SIG-M5 (cell line): ENCODE data around the gene ZXDC.

Experiments used
- DNase-seq: peaks from one replicate; lab custom pipeline; 2025; lab: John Stamatoyannopoulos, UW

Gene ZXDC

DNA sequence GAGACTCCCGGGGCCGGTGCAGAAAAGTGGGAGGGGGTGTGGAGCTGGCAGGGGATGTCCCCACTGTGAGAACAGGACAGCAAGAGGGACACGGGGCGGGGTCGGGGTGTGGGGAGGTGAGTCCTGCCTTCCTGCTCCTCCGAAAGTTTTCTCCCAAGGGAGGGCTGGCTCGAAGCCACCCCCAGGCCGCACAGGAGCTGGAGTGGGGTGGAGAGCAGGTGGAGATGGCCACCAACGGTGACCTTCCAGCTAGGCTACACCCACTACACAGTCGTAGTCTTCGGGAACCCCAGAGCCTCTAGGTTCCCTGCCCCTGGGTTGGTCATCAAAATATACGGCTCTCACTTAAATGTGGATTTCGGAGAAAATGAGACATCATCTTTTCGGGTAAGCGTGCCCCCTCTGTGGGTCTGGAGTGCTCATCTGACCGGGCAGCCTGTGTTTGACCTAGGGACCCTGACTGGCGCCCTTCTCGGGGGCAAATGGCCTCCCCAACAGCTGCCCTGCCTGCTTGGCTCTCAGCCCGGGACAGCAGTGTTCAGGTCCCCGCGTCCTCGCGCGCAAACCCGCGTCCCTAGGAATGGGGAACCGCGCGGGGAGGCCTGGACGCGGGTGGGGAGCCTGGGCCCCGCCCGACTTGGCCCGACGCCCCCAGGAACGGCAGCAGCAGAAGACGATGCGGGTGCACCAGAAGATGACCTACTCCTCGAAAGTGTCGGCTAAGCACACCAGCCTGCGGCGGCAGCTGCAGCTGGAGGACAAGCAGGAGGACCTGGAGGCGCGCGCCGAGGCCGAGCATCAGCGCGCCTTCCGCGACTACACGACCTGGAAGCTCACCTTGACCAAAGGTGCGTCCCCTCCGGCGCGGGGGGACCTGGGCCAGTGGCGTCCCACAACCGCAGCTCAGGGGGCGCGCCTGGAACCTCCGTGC, 59.8 kb downstream of the ZXDC start:
- no peak for DNase-seq

DNA sequence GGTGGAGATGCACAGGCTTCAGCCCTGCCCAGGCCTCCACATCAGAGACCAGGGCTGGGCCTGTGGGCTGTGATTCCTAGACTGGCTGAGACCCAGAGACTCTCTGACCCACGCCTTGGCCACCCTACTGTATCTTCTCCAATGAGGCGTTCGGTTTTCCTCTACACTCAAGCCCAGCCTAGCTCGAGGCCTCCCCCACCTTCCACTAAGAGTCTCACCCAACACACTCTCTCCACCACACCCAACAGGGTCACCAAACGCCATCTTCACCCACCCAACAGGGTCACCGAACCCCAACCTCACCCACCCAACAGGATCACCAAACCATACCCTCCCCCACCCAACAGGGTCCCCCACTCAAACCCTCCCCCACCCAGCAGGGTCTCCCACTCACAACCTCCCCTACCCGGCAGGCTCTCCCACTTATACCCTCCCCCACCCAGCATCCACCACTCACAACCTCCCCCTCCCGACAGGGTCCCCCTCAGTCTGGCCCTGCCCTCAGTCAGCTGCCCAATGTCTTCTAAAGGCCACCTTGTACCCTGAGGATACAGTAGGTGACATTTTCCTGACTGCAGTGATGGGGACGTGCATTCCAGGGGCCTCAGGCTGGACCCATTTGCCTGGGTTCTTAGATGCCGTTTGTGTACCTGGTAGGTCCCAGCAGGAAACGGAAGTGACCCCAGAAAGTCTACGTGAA, 60.6 kb downstream of the ZXDC start:
- no peak for DNase-seq

DNA sequence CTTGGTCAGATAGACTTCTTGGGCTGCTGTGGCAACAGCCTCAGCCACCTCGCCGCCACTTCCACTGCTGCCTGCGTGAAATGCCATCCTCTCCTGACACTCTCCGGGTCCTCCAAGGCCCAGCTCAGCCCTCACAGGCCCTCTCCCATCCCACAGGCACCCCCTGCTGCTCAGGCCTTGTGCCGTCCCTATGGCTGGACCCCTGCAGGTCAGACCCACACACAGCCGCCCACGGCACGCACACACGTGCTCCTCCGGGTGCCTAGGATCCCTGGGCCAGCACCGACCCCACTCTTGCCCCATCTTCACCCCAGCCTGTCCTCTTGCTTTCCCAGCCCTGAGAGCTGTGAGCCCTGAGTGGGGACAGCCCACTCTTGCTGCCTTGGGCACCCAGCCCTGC, 61.3 kb downstream of the ZXDC start:
- DNase-seq, result no peak

DNA sequence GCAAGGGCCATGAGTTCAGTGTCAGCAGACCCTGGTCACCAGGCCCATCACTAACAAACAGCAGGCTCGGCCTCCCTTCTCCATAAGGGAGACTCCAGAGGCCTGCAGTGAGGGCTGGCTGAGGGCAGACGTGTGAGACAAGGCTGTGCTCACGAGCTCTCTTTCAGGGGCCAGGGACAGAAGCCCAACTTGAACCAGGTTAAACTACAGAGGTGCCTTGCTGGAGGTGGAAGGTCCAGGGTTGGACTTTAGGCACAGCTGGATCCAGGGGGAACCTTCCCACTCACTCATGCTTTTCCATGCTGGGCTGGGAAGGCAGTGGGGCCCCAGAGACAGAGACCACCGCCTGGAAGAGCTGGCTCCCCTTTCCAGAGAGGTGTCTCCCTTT, 62.0 kb downstream of the ZXDC start:
- no peak for DNase-seq

DNA sequence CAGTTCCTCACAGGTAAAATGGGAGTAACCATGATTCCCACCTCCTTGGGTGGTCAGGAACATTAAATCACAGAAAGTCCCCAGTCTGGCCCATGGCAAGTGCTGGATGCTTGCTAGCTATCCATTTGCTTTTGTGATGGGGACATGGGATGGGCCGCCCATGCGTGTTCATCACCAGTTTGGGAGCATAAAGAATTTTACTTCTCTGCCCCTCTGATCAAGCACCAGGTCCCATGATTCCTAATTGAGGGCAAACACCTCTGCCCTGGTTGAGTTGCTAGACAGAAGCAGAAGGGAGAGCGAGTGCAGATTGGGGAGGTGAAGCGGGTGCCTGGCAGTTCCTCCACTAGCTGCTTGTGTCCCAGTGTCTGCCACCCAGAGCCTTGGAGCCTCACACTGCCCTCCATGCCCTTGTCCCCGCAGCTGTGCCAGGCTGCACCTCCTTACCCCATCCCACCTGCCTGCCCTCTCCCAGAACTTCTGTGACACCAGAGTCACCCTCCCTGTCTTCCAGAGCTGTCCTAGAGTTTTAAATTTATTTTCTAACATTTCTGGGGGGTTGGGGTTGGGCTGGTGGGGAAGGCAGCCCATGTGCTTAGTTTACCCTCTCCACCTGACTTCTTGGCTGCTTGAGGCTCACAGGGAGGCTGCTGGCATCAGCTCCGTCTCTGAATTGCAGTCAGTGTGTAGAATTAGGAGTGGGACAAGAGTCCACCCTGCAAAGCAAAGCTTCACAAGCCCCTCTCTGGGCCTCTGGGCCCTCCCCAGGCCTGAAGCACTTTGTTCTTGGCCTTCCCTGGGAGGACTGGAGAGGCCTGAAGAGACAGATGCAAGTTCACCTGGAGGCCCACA, 62.6 kb downstream of the ZXDC start:
- DNase-seq, result no peak

DNA sequence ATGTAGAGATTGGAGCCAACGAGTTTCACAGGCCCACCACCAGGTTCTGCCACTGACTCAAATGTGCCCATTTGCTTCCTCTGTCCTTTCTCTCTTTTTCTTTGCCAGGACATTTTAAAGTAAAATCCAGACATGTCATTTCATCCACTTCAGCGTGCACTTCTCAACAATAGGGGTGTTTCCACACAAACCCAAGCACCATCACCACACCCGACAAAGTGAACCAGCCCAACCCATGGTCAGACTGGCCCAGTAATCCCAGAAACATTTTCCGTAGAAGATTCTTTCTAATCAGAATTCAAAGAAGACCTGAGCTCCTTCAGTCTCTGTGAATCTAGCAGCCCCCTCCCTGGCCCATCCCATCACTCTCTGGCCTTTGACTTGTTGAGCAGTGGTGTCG, 67.6 kb downstream of the ZXDC start:
- no peak for DNase-seq

DNA sequence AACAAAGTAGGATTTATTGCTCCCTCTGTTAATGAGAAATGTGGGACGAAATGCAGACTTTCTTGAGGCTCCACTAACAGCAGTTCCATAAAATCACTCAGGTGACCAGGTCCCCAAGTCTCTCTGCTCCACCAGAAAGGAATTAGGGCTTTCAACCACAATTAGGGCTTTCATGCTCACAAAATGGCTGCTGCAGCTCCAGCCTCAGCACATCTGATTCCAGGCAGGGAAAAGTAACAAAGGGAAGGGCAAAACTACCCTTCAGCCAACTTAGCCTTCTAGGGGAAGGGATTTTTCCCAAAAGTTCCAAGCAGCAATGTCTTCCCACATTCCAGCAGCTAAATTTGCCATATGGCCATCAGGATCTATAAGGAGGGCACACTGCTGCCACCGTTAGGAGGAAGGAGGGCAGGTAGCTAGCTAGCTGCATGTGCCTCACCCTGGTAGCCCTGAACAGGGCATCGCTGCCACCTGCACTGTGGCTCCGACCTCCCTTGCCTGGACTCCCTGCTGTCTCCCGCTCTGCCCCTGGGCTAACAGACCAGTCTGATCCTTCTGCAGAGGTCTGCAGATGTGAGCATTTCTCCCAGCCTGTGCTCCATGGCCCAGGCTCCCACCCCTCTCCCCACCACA, 68.2 kb downstream of the ZXDC start:
- DNase-seq, result no peak

DNA sequence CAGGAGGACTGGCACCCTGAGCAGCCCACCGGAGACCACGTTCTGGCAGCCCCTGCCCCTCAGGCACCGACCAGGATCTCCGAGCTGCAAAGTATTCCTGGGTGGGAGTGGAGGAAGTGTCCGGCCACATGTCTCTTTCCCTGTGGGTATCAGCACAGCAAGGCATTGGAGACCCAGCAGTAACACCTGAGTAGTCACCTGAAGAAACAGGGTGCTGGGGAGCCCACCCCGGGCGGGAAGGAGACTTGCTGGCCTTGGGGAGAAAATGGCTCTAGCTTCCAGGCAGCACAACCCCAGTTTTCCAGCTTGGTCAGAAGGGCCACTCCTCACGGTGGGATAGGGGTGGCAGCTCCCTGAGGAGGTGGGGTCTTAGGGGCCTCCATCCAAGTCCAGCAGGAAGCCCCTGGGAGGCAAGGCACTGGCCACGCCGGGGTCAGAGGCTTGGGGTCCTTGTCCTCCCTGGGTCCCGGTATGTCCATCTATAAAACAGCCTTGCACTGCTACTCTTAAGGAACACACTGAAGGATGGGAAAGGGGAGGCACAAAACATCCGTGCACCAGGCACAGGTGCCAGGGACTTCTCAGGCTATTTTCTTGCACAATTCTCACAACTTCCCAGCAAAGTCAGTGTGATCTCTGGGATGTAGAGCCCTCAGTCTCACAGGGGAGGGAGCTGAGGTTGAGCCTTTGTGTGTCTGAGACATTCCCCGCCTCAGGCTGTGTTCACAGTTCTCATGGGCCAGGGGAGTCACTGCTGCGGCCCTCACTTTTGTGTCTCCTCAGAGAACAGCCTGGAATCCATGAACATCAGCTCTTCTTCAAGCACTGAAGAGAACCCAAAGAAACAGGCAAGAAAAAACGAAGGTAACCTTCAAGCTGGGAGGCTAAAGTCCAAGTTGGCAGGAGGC, 69.0 kb downstream of the ZXDC start:
- DNase-seq, result no peak

DNA sequence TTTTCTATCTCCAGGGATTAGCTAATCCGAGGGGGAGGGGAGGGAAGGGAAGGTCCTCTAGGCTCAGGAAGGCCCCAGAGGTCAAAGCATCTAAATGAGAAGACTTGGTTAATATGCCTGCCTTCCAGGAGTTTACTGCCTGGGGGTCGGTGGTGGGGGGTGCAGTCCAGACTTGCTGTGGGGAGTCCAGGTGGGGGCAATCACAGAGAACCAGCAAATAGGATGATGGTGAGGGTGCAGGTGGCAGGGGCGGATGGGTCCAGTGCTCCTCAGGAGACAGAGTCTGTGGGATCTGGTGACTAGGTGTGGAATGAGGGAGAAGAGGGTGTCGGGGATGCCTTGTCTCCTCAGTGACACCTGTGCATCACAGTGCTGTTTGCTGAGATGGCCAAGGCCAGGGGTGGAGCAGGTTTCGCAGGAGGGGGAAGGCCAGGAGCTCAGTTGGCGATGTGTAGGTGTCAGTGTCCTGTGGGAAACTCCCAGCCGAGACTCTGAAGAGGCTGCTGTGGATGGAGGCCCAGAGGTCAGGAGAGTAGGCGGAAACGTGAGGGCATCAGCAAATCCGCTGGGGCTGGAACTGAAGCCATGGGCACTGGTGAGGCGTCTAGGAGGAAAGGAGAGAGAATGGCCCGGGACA, 72.9 kb downstream of the ZXDC start:
- DNase-seq, result no peak

DNA sequence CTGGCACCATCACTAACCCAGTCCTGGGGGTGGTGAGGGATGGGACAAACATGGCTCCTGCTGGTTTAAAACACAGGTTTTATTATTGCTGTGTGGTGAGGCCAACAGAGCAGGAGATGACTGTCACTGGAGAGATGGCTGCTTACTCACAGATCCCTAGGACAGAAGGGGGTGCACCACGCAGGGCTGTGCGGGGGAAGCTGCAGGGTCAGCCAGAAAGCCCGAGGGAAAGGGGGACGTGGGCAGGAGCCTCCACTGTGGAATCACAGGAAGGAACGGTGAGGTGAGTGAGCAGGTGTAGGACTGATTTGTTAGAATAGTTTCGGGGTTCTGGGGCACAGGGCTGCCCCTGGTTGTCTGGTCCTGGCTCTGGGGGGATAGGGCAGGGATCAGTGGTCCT, 73.5 kb downstream of the ZXDC start:
- DNase-seq, result no peak

DNA sequence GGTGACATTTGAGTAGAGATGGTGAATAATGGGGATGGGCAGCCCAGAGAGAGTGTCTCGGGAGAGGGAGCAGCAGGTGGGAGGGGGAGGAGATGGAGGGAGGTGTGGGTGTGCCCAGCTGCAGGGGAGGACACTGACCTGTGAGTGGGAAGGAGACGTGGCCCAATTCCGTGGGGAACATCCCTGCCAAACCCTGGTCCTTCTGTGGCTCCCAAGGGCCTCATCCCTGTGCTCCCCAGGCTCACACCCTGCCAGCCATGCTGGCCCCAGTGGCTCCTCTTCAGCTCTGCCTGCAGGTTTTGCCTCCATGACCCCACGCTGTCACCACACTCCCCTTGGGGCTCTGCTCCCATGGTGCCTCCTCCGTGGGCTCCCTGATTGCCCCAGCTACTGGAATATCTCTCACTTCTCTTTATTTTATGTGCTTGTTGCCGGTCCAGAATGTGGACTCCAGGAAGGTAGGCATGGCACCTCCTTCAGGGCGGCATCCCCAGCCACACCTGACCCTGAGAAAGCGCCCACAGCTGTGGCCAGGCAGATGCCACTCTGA, 74.0 kb downstream of the ZXDC start:
- DNase-seq, result no peak

DNA sequence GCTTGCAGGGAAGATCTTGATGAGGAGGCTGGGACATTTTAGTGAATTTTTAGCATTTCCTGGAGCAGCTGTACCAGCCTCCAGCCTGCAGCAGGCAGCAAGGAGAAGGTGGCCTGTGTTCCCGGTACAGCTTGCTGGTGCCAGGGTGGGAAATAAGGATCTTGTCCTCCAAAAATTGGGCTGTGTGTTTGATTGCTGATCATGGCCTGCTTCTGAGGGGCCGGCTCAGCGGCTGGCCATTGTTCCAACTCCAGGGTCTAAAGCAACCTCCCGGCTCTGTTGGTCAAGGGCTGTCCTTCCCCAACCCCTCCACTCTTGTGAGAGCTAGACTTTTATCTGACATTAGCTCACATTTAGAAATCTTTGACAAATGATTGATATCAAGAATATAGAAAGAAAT, 75.9 kb downstream of the ZXDC start:
- no peak for DNase-seq

DNA sequence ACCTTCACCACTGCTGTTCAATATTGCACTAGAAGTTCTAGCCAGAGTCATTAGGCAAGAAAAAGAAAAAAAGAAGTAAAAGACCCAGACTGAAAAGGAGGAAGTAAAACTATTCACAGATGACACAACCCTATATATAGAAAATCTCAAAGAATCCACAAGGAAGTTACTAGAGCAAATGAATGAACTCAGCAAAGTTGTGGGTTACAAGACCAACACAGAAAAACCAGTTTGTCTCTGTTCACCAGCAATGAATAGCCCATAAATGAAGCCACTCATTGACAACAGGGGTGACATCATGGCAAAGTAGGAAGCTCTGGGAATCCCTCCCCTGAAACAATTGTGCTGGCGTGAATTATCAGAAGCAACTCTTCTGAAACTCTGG, 76.3 kb downstream of the ZXDC start:
- DNase-seq, result peak; percentile 80

DNA sequence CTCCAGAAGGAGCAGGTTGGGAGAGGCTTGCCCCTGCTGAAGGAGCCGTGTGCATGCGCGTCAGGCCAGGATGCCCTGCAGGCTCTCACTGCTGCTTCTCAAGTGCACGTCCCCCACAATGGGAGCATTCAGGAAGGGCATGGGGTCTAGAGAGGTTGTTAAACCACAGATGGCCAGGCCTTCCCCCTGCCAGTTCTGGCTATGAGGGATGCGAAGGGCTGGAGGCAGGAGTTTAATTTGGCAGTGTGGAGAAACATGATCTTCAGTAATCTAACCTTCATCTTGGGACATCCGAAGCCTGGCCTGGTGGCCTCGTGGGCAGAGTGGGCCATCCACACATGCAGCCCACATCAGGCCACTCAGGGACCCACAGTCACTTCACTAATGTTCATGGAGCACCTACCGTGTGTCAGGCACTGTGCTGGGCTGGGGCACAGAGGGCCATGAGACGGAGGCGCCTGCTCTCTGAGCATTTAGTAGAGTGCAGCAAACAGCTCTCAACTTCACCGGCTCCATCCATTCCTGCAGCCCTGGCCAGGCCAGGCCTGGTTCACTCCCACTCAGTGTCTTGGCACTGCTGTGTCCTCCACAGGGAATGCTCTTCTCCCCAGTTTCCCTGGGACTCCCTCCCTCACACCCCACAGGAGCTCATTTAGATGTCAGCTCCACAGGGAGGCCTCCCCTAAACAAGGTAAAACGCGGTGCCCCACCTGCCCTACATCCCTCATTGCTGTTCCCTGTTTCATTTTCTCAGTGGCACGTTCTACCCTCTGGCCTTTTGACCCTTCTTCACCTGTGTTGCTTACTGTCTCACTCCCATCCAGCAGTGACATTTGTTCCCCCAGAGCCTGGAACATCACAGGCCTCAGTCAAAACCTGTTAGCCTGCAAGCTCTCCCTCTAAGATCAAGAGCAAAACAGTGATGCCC, 77.0 kb downstream of the ZXDC start:
- no peak for DNase-seq

DNA sequence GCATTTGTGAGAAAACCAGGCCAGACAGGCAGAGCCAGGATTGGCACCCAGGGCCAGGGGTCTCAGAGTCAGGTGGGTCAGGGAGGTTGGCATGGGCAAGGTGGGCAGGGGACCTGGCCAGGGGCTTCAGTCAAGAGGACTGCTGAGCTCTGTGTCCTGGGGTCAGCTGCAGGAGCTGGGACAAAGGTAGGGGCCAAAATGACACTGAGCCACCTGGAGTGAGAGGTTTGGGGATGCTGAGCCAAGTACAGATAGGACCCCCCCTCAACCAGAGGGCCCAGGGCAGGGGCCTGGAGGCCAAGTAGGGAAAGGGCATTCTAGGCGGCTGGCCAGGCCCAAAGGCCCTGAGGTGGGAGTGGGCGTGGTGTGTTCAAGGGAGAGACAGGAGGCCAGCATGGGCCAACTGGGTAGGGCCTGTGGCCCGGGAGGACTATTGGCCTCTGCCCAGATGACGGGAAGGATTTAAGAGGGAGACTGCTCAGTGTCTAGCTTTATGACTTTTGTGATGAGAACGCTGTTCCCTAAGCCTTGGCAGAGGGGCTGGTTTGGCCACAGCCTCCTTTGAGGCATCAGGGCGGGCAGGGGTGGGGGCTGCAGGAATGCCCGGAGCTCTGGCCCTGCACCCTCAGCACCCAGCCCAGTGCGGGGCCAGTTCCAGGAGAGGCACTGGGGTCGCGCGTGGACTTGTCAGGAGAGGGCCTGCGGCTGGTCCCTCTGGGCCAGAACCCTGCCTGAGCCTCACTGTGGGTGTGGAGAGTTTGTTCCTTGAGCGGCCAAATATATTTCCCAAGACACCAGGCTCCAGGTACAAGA, 77.9 kb downstream of the ZXDC start:
- no peak for DNase-seq

DNA sequence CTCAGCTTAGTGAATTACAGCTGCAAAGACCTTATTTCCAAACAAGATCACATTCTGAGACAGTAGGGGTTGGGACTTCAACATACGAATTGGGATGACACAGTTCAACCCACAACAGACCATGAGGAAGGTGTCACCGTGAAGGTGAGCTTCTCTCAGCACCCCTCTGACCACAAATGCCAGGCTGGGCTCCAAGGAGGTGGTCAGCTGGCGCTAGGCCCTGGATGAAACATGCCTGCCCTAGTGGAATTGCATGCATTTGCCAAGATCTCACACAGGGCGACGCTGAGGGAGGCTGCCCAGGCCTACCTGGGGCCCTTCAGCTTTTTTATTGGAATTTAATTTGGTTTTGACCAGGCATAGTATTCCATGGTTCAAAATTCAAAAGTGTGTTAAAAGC, 79.2 kb downstream of the ZXDC start:
- no peak for DNase-seq

DNA sequence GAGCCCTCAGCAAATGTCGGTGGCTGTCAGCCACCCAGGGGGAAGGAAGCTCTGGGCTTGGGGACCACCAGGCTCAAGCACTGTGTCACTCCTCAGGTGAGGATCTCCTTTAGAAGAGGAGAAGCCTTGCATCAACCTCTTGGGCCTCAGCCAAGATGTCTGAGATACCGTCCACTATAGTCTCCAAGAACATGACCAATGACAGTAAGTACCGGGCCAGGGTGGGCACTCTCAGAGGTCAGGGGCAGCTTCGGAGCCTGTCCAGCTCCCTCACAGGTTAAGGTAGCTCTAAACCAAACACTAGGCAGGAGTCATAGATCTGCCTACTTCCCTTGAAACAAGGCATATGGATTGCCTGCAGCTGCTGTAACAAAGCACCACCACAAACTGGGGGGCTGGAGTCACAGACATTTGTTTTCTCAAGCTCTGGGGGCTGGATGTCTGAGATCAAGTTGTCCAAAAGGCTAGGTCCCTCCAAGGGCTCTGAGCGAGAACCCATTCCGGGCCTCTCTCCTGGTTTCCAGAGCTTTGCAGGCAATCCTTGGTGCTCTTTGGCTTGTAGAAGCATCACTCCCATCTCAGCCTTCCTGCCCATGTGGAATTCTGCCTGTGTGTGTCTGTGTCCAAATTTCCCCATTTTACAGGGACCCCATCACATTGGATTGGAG, 79.7 kb downstream of the ZXDC start:
- peak; percentile 4 for DNase-seq

DNA sequence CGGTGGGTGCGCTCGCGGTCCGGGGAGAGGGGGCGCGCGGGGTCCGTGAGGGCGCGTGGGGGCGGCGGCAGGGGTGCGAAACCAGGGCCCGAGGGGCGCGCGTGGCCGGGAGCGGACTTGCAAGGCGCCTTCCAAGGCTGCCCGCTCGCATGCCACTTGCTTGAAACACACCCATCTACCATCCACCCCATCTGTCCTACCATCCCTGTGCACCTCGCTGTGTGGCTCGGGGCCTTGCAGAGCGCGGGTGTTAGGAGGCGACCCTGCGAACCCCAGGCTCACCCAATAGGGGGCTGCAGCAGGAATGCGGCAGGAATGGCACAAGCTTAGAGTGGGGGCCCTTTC, 80.7 kb downstream of the ZXDC start:
- DNase-seq, result no peak
